ENCODE results near the gene FKBP2.
"Not testable (repeated sequence)": the region's sequence is repeated elsewhere in the genome, so short reads cannot be mapped to it uniquely, and the experiment has no call there.

The FKBP2 gene

DNA sequence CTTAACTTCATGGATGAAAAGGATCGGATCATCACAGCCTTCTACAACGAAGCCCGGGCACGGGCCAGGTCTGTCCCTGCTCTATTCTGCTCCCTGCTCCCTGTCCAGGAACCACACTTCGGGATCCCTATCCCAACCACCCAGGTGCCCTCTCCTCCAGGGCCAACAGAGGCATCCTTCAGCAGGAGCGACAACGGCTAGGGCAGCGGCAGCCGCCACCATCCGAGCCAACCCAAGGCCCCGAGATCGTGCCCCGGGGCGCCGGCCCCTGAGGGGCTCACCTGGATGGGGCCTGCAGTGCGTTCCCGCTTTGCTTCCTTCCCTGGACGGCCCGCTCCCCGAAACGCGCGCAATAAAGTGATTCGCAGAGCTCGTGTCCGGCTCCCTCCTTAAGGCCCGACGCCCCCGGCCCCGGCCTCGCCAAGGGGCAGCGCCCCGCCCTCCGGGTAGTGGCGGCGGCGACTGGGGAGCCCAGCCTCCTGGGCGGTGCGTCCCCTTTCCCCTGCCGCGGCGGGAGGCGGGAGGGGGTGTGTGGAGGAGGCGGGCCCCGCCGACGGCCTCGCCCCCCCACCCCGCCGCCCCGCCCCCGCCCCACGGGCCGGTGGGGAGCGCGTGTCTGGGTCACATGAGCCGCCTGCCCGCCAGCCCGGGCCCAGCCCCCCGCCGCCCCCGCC, 6.8 kb upstream of the FKBP2 start, which contains the start of gene VEGFB:
Gene VEGFB (plus strand): TSS at position 672 of the 674 bp plus-strand sequence. CDS start 250 bp downstream, outside the sequence.
- peak in 1 of 2 experiments; percentile 60 for DNase-seq (ENCODE audit: low read depth in 2 of 2)

DNA sequence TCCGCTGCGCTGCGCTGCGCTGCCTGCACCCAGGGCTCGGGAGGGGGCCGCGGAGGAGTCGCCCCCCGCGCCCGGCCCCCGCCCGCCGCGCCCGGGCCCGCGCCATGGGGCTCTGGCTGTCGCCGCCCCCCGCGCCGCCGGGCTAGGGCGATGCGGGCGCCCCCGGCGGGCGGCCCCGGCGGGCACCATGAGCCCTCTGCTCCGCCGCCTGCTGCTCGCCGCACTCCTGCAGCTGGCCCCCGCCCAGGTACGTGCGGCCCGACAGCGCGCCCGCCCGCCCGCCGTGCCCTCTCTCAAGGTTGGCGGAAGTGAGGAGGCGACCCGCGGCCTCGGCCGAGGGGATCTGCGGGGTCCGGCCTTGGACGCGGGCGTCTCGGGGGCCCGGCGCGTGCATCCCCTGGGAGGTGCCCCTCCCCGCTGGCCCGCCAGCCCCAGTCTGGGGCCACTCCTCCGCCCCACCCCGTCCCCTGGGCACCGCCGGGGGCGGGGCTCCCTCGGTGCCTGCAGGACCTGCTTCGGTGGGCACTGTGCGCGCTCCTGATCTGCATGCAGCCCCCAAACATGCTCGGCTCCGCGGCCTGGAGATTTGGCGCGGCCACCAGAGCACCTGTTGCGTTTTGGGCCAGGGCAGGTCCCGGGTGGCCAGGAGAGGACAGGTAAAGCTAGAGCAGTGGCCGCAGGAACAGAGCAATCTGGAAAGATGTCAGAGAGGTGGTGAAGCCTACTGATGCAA, 6.1 kb upstream of the FKBP2 start:
- no peak for DNase-seq (ENCODE audit: low read depth in 2 of 2)

DNA sequence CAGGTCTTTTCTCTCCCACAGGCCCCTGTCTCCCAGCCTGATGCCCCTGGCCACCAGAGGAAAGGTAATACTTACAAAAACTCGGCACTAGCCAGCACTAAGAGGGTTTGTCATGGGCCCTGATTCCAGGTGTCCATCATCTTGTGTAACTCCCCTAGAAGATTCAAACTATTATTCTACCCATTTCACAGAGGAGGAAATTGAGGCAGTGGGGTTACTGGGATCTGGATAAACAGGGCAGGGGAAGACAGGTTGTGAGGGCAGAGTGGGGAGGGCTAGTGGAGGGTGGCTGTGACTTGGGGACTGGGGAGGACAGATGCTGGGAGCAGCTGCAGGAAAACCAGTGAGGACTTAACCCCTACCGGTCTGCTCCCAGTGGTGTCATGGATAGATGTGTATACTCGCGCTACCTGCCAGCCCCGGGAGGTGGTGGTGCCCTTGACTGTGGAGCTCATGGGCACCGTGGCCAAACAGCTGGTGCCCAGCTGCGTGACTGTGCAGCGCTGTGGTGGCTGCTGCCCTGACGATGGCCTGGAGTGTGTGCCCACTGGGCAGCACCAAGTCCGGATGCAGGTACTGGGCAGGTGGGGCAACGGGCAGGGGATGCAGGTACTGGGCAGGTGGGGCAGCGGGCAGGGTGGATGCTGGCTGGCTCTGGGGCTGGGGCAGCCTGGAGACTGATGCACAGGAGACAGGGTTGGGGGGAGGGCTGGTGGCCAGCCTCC, 5.3 kb upstream of the FKBP2 start:
- no peak for DNase-seq (ENCODE audit: low read depth in 2 of 2)

DNA sequence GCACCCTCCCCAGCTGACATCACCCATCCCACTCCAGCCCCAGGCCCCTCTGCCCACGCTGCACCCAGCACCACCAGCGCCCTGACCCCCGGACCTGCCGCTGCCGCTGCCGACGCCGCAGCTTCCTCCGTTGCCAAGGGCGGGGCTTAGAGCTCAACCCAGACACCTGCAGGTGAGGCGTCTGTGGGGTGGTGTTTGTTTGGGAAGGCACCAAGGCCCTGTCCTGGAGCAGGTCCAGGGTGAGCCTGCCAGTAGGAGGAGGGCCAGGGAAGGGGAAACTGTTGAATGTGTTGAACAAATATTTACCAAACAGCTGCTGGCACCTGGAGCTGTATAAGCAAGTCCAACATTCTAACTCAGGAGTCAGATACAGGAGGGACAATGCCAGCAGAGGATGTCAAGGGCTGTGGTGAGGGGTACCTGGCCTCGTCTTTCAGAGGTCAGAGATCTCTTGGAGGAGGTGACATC, 3.4 kb upstream of the FKBP2 start:
- DNase-seq (ENCODE audit: low read depth in 2 of 2): no peak

DNA sequence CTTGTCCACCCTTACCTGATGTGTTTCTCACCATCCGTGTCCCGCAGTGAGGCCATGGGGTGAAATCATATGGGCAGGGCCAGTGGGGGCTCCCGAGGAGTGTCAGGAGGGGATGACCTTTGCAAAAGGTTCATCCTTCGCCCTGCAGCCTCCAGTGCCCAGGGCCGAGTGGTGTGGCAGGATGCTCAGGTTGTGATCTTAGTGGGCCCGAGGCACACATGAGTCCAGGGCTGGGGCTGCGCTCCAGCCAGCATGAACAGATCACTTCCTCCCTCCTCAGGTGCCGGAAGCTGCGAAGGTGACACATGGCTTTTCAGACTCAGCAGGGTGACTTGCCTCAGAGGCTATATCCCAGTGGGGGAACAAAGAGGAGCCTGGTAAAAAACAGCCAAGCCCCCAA, 2.8 kb upstream of the FKBP2 start:
- DNase-seq (ENCODE audit: low read depth in 2 of 2): no peak

DNA sequence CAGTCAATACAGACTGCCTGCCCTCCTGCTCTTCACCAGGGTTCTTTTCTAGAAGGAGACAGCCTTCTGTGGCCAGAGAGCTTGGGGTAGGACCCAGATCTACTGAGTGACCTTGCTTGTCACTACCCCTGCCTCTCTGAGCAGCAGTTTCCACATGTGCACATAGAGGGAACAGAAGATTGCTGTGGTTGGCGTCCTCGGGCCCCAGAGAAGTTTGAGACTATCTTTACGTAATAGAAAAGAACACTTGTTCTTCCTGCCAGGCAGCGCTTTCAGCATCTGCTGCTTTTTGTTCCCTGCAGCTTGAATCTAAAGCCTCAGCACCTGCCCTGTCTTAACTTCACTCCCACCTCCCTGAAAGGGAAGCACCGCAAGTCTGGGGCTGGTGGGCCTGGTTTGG, 1.9 kb upstream of the FKBP2 start:
- DNase-seq (ENCODE audit: low read depth in 2 of 2): no peak

DNA sequence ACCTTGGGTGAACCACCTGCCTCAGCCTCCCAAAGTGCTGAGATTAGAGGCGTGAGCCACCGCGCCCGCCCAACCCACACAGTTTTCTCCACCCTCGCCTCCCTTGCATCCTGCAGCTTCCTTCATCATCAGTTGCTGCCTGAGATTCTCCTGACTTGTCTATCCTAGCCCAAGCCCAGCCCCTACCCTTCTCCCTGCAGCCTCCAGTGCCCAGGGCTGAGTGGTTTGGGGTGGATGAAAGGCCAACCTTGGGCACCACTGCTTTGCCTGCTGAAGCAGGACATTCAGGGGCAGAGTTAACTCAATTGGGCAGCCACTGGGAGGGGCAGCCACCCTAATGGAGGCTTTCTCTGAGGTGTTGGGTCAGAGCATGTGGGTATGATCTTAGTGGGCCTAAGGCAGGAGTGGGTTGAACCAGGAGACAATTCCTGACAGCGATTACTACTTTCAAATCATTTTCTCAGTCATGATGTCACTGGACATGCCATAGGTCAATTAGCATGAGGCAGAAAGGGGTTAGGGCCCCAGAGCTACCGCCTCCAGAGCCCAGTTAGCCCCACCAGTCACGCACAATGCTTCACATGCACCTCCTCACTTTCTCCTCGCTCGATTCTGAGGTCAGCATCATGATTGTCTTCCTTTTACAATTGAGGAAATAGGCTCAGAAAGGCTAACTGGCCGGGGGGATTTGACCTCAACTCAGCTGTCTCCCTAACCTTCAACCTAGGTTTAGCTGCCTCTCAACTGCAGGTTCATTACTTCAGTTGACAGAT, 1.0 kb upstream of the FKBP2 start:
- DNase-seq (ENCODE audit: low read depth in 2 of 2): no peak

DNA sequence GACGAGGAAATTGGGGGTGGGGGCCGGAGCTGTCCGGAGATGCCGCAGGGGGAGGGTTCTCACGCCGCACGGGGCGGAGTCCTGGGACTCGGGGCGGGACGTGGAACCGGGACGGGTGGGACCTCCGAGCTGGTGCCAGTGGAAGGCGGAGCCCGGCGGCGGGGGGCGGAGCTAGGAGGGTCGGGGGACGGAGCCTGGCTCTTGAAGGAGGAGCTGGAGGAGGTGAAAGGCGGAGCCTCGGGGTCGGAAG, 271 bp downstream of the FKBP2 start:
- peak; percentile 100 for DNase-seq (ENCODE audit: low read depth in 2 of 2)

DNA sequence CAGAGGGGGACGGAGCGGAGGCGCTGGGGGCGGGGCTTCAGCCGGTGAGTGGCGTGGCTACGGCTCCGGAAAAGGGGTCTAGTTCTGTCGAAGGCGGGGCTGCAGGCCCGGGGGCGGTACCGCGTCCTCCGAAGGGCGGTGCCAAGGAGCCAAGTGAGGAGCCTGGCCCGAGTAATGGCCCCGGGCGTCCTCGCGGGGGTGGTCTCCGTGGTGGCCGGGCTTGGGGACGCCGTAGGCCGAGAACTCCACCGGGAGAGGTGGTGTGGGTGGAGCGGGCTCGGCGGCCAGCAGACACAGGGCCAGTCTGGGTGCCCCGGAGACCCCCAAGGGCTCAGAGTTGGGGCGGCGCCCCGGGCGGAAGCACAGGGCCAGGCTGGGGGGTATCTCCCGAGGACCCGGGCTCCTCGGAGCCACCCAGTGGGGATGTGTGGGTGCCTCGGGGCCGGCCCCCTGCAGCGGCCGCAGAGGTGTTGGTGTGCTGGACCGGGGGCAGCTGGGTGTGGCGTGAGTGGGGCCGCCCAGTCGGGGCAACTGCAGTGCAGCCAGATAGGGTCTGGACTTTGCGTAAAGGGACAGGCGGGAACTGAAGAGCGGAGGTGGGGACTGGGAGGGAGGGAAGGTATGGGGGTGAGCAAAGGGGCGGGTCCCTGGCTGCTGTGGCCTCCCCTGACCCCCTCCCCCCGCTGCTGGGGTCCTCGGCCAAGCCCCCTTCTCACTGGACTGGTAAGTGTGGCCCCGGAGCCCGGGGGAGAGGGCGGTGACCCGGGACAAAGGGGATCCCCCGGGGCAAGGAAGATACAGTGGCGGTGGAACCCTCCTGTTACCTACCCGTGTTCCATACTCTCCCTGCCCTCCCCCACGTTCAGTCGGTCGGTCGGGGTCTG, 838 bp downstream of the FKBP2 start:
- DNase-seq (ENCODE audit: low read depth in 2 of 2): no peak

DNA sequence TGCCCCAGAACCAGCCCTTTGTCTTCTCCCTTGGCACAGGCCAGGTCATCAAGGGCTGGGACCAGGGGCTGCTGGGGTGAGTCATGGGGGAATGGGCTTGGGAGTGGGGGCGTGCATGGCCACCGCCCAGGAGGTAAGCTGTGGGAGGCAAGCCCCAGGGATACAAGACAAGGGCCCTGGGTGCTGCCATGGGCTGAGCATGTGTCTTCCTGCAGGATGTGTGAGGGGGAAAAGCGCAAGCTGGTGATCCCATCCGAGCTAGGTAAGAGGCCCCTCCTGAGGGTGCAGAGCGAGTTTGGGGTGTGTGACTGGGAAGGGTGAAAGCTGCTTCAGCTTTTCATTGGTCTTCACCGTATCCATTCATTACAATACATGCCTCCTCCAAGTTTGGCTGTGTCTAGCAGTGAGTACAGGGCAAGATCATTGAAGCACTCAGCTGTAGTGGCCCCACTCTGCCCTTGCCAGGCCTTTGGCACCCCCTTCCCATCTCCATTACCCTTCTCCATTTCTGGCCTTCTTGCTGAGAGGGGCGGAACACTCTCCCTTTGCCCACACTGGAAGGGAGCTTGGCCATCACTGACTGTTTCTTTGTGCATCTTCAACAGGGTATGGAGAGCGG, 2.5 kb downstream of the FKBP2 start:
- no peak for DNase-seq (ENCODE audit: low read depth in 2 of 2)

DNA sequence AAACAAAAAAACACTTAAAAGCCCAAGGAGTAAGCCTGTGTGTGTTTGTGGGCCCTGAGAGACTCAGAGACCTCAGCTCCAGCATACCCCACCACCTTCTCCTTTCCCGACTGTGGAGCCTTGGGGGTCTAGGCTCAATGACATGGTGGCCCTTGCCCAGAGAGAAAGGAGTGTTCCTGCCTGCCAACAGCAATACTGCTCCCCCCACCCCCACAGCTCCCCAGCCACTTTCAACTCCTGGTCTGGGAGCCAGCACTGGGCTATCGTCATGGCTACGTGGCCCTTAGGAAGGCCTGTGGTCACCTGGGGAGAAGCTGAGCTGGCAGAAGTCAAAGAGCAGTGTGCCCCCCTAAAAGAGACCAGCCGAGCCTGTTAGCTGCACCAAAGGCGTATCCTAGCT, 3.2 kb downstream of the FKBP2 start:
- DNase-seq (ENCODE audit: low read depth in 2 of 2): no peak

DNA sequence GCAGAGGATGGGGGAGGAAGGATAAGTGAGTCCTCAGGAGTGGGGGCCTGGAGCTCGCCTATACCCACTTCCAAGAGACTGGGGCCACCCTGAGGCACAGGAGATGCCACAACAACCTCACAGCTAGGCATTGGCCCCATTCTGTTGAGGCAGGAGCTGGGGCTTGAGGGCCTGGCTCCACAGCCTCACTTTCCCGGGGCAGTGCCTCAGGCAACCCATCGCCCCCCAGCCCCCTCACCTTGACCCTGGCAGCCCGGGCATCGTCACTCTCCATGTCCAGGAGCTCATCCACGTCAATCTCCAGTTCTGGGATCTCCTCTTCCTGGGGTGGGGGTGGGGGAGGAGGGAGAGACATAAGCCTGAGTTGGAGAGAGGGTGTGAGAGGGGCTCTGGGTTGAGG, 4.1 kb downstream of the FKBP2 start:
- DNase-seq (ENCODE audit: low read depth in 2 of 2): no peak

DNA sequence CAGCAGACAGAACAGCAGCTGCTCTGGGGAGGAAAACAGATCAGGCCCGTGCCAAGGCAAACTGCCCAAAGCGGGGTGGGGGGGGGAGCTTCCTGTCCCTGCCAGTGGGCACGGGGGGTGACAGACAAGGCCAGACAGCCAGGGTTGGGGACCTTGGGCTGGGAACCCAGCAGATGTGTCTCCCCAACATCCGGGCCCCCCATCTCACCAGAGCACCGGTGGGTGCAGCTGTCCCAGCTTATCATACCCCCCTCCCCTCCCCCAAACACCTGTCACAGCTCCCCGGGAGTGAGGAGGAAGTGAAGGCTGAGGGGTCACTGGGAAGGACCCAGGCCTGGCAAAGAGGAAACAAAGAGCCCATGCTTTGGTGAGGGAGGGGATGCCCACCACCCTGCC, 4.5 kb downstream of the FKBP2 start:
- no peak for DNase-seq (ENCODE audit: low read depth in 2 of 2)

DNA sequence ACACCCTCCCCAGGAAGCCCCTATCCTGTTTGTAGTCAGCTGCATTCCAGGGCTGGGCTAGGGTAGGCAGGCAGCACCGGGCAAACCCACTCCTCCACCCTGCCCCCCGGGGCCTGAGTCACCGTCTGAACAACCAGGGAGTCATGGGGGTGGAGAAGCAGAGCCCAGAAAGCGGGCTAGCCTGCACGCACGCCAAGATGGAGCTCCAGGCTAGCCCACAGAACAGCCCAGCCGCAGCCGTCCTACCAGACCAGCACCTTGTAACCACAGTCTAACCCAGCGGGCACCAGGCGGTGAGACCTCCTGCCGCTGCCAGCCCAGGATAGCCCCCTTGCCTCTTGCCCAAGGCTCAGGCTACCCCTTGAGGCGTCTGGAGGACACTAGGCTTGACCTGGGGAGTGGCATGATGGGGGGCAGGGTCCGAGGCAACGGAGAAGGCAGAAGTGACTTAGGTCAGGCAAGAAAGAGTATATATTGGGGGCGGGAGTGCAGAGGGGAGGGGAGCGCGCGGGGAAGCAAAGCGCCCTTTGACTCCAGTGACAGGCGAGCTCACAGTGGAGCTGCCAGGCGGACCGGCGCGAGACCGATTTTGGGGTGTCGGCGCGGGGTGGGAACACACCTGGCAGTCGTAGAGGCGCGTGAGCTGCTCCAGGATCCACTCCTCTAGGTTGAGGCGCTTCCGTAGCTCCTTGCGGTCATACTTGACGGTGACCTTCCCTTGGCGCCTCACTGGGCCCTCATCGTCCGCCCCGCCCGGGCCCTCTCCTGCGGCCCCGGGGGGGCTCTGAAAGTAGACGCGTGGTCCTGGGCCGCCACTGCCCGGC, 5.1 kb downstream of the FKBP2 start:
- peak; percentile 68 to 73 for DNase-seq (ENCODE audit: low read depth in 2 of 2)

DNA sequence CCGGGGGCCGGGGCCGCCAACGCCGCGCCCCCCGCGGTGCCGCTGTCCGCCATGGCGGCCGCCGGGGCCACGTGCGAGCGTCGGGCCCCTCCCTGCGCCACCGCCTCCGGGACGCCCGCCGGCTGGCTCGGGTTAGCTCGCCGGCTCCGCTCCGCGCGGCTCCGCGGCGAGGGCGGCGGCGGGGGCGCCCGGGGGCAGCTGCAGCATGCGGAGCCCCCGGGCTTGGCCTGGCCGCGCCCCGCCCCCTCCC, 5.7 kb downstream of the FKBP2 start:
- DNase-seq (ENCODE audit: low read depth in 2 of 2): not testable (repeated sequence)

DNA sequence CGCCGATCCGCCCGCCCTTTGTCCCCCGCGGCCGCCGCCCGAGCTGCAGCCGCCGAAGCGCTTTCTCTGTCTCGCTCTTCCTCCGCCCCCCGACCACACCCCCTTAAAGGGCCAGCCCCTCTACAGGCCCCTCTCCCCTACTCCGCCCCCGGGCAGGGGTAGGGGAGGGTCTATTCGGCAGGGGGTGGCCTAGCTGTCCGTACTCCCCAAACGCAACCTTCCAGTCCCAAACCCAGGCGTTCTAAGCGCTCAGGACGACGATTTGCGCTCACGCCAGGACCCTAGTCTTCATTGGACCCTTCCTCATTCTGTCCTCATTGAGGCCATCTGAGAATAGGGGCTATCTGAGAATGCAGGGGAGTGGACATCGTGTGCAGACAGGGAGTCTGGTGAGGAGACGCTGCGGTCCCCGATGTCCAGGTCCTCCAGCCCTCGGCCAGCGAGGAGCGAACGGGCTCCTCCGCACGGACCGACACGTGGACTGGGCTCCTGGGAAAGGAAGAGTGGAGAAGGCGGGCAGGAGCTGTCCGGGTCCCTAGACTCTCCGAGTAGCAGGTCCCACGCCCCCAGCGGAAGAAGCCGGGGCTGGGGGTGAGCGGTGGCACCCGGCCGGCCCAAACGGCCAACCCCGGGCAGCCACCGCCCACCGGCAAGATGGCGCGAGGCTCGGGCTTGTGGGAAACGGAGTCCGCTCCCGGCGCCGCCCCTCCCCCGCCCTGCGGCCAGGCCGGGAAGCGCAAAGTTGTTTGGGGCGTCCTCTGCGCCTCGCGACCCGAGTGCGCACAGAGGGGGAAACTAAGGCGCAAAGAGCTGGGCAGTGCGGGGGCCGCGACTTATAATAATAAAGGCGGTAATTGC, 6.2 kb downstream of the FKBP2 start, which contains the start of gene PPP1R14B:
Gene PPP1R14B (minus strand): TSS at position 73 of the 858 bp plus-strand sequence. CDS start 270 bp downstream, outside the sequence.
- peak; percentile 64 to 83 for DNase-seq (ENCODE audit: low read depth in 2 of 2)

DNA sequence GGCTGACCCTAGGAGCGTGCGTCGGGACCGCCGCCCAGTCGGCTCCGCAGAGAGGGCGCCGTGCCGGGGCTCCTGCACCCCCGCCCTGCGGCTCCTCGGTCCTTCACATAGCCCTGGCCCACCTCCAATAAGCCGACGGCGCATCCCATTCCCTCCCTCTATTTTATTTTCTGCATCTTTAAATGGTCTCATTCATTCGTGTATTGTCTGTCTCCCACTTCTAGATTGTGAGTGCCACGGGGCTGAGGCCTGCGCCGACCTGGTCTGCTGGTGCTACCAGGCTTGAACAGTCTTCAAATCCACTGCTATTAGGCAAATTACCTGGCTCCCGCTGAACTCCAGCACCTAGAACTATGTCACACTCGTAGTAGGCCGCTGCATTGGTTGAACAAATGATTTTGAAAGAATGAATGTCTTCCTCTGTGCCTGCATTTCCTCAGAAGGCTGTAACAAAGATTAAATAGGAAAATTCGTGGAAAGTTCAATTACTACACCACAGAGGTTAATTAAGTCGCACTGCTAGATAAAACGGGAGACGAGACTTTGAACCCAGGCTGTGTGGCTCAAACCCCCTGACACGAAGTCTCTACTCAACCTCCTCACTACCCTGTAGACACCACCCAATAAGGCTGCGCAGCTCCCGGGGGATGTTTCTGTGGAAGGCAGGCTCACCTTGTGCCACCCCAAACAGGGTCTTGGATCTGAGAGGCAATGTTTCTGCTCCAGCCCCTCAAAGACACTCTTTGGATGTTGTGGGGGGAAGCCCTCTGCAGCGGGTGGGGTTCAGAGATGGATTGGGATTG, 7.0 kb downstream of the FKBP2 start:
- no peak for DNase-seq (ENCODE audit: low read depth in 2 of 2)

DNA sequence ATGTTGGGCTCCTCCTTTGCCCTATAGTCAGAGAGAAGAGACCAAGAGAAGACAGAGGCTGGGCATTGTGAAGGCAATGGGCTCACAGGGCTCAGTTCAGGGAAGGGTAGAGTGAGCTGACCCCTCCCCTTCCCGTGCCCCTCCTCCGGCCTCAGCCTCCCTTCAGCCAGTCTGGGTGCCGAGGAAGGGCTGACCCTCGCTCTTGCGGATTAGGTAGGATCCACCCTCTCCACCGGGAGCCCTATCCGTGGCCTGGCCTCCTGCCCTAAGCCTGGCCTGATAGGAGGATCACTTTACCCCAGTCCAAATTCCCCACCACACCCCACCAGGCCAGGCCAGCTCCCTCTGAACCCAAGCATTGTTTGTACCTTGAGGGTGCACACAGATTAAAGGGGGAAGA, 7.7 kb downstream of the FKBP2 start:
- DNase-seq (ENCODE audit: low read depth in 2 of 2): no peak

All from stimulated activated CD4-positive, alpha-beta T cell treated with anti-CD3 and anti-CD28 coated beads, Interleukin-12 subunit alpha, Interleukin-12 subunit beta, amount 100 ng/mL, for 24 hours (primary cell).